KOPT-K1 (cell line): ENCODE results near the gene SEMA6A.

ENCODE experiments used
- H3K27ac ChIP-seq: fragments of 200-600 bp; sonication (generic); 2 replicates; pipeline ENCODE4 v1.5.1; 2016; ENCODE audit warnings: antibody characterized with exemption, mild to moderate bottlenecking, low read depth, low read length; ENCODE audit not compliant: poor library complexity, severe bottlenecking
- H3K36me3 ChIP-seq: fragments of 200-600 bp; sonication (generic); 2 replicates; pipeline ENCODE4 v1.5.1; 2017; ENCODE audit warnings: antibody characterized with exemption, mild to moderate bottlenecking, low read length, moderate library complexity; ENCODE audit not compliant: insufficient read depth
- H3K9me3 ChIP-seq: fragments of 200-600 bp; sonication (generic); 2 replicates; pipeline ENCODE4 v1.5.1; 2017; ENCODE audit warnings: antibody characterized with exemption, low read length, mild to moderate bottlenecking; ENCODE audit not compliant: insufficient read depth, poor library complexity, severe bottlenecking

Gene SEMA6A

GRCh38 chr5:116396476-116397099, 178.0 kb downstream of the SEMA6A start:
- Histone ChIP-seq H3K9me3 (peaks cover 4% of the 10 kb centered on the region), H3K27ac (no peak overlapping the region), H3K36me3 (no peaks in the 10 kb centered on the region)

DNA sequence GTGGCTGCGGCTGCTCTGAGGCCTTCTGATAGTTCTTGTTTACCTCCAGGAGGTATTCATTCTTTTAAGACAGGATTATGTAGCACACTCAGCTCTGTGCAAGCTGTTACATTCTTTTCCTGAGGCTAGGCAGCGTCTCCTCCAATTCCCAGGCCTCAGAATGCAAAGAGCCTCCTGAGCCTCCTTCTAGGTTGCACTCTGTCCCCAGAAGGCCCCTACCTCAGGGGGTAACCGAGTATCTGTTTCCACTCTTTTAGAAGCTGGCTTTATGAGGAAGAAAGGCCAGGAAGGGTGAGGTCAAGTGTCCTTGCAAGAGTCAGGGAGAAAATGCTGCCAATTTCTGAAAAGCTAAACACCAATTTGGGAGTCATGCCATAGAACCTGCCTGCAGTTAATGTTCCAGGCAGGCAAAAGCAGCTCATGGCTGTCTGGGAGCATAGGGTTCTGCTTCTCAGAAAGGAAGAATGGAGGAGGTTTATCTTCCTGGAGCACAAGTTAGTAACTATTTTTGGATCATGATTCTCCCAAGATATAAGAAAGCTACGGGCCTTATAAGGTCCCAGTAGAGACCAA, 178.9 kb downstream of the SEMA6A start:
- peaks cover 4% of the 10 kb centered on the region for H3K9me3 ChIP-seq
- no peak overlapping the region for H3K27ac ChIP-seq
- no peaks in the 10 kb centered on the region for H3K36me3 ChIP-seq

GRCh38 chr5:116395226-116395625, 179.4 kb downstream of the SEMA6A start:
- Histone ChIP-seq H3K36me3 (no peaks in the 10 kb centered on the region), H3K9me3 (peaks cover 4% of the 10 kb centered on the region), H3K27ac (no peak overlapping the region)

DNA sequence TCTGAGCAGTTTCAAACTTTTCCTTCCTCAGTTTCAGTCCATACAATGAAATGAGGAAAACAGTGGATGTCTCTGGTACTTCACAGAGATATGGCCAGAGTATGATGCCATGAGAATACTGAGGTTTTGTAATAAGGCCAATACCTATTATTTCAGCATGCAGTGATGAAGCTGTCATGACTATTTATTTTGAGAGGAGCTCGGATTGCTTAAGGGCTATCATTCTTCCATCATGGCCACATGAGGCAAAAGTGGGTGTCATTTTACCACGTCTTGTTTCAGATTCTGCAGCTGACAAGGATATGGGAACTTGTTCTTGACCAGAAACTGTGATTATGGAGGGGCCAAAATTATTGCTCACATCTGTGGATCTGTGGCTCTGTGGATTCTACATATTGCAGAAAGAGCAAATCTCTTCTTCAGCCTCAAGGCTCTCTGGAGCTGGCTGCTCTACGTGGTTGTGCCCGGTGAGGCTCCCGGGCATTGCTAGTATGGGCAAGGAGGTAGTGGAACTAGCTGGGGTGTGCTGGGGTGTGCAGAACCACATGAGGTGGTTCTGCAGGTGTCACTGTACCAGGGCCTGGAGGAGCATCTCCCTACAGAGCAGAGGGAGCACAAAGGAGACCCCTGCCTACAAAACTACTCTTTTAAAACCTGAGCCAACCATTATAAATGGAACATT, 180.3 kb downstream of the SEMA6A start:
- H3K36me3 ChIP-seq = no peaks in the 10 kb centered on the region
- no peak overlapping the region for H3K27ac ChIP-seq
- peaks cover 4% of the 10 kb centered on the region for H3K9me3 ChIP-seq
